Heart left ventricle (tissue), 13 donors: Measurements from ENCODE around the gene NRM.

Experiments
- CTCF ChIP-seq, 12 donors: fragments of 200-600 bp; sonication (generic) in 4 of 12; IDR thresholded peaks; one replicate each; pipeline versions ENCODE4 v1.5.0 to v1.8.0; 2018 to 2022; ENCODE audit warnings: antibody characterized with exemption in 12 of 12, mild to moderate bottlenecking in 5 of 12
- POLR2A ChIP-seq, 2 donors: fragments of 450-650 bp; IDR thresholded peaks; one replicate each; pipeline ENCODE4 v1.6.1; 2017; ENCODE audit warnings: antibody characterized with exemption in 2 of 2, mild to moderate bottlenecking in 2 of 2, moderate library complexity in 2 of 2
- donor health status: ischemic (EF 13 %, LVEDD 7.1; RV severe dilation, severe dysfunction).
- donor health status: DM: no; HTN: yes; CAD: no.
- donor health status: DM: no; HTN: no; CAD: no.
- donor health status: ischemic (EF 25% LVEDD 6.9; RV normal size, moderate dysfunction).
- donor health status: ischemic (EF 25% LVEDD 5.7; RV mildly dilated, moderate dysfunction).
- donor health status: ischemic (EF 35%, LVEDD 5.7; RV mildly dilated, moderate dysfunction).
- donor health status: nonischemic (EF 11% LVEDD 7.7; RV severe dilation, severe dysfunction).
- donor health status: DM: yes; HTN: yes; CAD: no.
- donor health status: PGD.
- donor health status: ischemic (EF 29% LVEDD 5.4; RV normal size, mild dysfunction).
- donor health status: nonischemic (EF 23%, LVEDD 6.1; RV moderate dilation, normal function).

GRCh38 chr6:30725713-30726505 is 35.1 kb upstream of the NRM start:
- TF ChIP-seq CTCF (IDR thresholded peaks at IDR 0.05) (no peak), POLR2A (IDR thresholded peaks at IDR 0.05) (no peak)
